CD4-positive, alpha-beta T cell (primary cell): ENCODE results near the gene ARIH2. TPM values are rescaled to one million over a fixed set of nuclear protein-coding genes. Genes with fewer than 3 reads are reported as not detected.

Experiments
- ATAC-seq: fragments of 200-7000 bp; cut with Tn5 transposase; one replicate; pipeline ENCODE4 v1.10.0; 2022; ENCODE audit warnings: mild to moderate bottlenecking; ENCODE audit not compliant: poor library complexity
- CTCF ChIA-PET: fragments of 350-600 bp; sonication (Branson Sonifier 250); formaldehyde crosslinking; loops from one replicate; lab custom pipeline; 2021; ENCODE audit warnings: antibody characterized with exemption, inconsistent platforms; lab: Charles Lee
- POLR2A ChIA-PET: fragments of 350-600 bp; sonication (Branson Sonifier 250); formaldehyde crosslinking; loops from one replicate; lab custom pipeline; 2021; ENCODE audit warnings: antibody characterized with exemption, inconsistent platforms; lab: Charles Lee
- DNase-seq, 14 experiments: peaks; one replicate each; pipeline ENCODE4 v3.0.0-alpha.2; 2013 to 2020; ENCODE audit warnings: mixed read lengths in 2 of 14
- H3K27ac ChIP-seq, 2 donors: one replicate each; pipeline versions ENCODE4 v1.5.1 to v1.7.0; 2013; ENCODE audit warnings: low read length in 2 of 2, low read depth in 1 of 2, mild to moderate bottlenecking in 1 of 2
- H3K27me3 ChIP-seq, 2 experiments: 1 replicate in 1 of 2; 2 replicates in 1 of 2; pipeline versions ENCODE4 v1.6.1 to v1.7.0; 2013; ENCODE audit warnings: low read length in 2 of 2, control low read depth in 1 of 2, mild to moderate bottlenecking in 1 of 2, moderate library complexity in 1 of 2; ENCODE audit not compliant: insufficient read depth in 2 of 2, control insufficient read depth in 1 of 2
- H3K36me3 ChIP-seq: one replicate; pipeline ENCODE4 v1.6.1; 2013; ENCODE audit warnings: low read length, control low read depth; ENCODE audit not compliant: insufficient read depth
- H3K4me1 ChIP-seq: one replicate; pipeline ENCODE4 v1.6.1; 2013; ENCODE audit warnings: low read length, control low read depth; ENCODE audit not compliant: insufficient read depth
- H3K4me3 ChIP-seq: one replicate; pipeline ENCODE4 v1.5.1; 2013; ENCODE audit warnings: mild to moderate bottlenecking, low read length, moderate library complexity
- H3K9me3 ChIP-seq, 2 experiments: 1 replicate in 1 of 2; 2 replicates in 1 of 2; pipeline versions ENCODE4 v1.6.1 to v1.7.0; 2013; ENCODE audit warnings: low read length in 2 of 2, mild to moderate bottlenecking in 2 of 2, control low read depth in 1 of 2, moderate library complexity in 1 of 2; ENCODE audit not compliant: control insufficient read depth in 1 of 2, insufficient read depth in 1 of 2
- H3K27ac Mint-ChIP-seq: one replicate; pipeline ENCODE4 v1.8.0; 2020; ENCODE audit warnings: mixed read lengths
- H3K27me3 Mint-ChIP-seq: one replicate; pipeline ENCODE4 v1.8.0; 2021; ENCODE audit warnings: mixed read lengths
- H3K36me3 Mint-ChIP-seq: one replicate; pipeline ENCODE4 v1.8.0; 2021; ENCODE audit warnings: low read depth, mixed read lengths
- H3K4me1 Mint-ChIP-seq: one replicate; pipeline ENCODE4 v1.8.0; 2021; ENCODE audit warnings: low read depth, mixed read lengths
- H3K4me3 Mint-ChIP-seq: one replicate; pipeline ENCODE4 v1.8.0; 2020; ENCODE audit warnings: mild to moderate bottlenecking, mixed read lengths
- H3K9me3 Mint-ChIP-seq: one replicate; pipeline ENCODE4 v1.8.0; 2020; ENCODE audit warnings: mixed read lengths
- intact Hi-C, 2 experiments: fragments of 100-400 bp; cut with DNase I in 1 of 2; cut with micrococcal nuclease in 1 of 2; formaldehyde crosslinking; loops; one replicate each; pipeline versions ENCODE4 v1.15.1 to v1.9.0; 2023 to 2025; cut with DNase I, micrococcal nuclease
- microRNA-seq: library from miRNA; unstranded; fragments of <30 nt; microRNA quantifications from one replicate; pipeline ENCODE4 v1.2.0, GENCODE V29; 2021; ENCODE audit warnings: borderline microRNAs expressed, borderline replicate concordance
- total RNA-seq, 174 experiments: library from RNA in 2 of 174; stranded (reverse) in 2 of 174; gene quantifications; one replicate each; pipeline ENCODE4 v1.2.3 and lab custom pipeline; 2021 to 2026
- TF ChIP-seq, protein P1 (sequence below): fragments of 200-600 bp; IDR thresholded peaks from one replicate; pipeline ENCODE4 v1.8.0; 2022; ENCODE audit warnings: antibody characterized with exemption, mild to moderate bottlenecking

ARIH2 gene
- total RNA-seq, 2 experiments from 2014 or later: 182 TPM

- H3K27ac Mint-ChIP-seq: peak overlapping the region; percentile 93
- peaks cover 70% of the 10 kb centered on the region for H3K36me3 ChIP-seq
- intact Hi-C loops: loop anchor here in 1 of 2 experiments (5.0 kb wide), 1 partner anchor 135 kb away; the partner anchor contains the start of gene CCDC71
- H3K27me3 ChIP-seq: no peaks in the 10 kb centered on the region
- H3K27me3 Mint-ChIP-seq: no peaks in the 10 kb centered on the region
- DNase-seq (no peak), ATAC-seq (no peak)
- no peak overlapping the region for H3K4me3 Mint-ChIP-seq
- no peak overlapping the region for H3K4me3 ChIP-seq
- H3K4me1 Mint-ChIP-seq: peaks cover 15% of the 10 kb centered on the region
- peaks cover 18% of the 10 kb centered on the region for H3K4me1 ChIP-seq
- H3K27ac ChIP-seq: no peak overlapping the region
- peaks cover 79% of the 10 kb centered on the region for H3K36me3 Mint-ChIP-seq
- no peaks in the 10 kb centered on the region for H3K9me3 ChIP-seq
- TF ChIP-seq, protein P1, sequence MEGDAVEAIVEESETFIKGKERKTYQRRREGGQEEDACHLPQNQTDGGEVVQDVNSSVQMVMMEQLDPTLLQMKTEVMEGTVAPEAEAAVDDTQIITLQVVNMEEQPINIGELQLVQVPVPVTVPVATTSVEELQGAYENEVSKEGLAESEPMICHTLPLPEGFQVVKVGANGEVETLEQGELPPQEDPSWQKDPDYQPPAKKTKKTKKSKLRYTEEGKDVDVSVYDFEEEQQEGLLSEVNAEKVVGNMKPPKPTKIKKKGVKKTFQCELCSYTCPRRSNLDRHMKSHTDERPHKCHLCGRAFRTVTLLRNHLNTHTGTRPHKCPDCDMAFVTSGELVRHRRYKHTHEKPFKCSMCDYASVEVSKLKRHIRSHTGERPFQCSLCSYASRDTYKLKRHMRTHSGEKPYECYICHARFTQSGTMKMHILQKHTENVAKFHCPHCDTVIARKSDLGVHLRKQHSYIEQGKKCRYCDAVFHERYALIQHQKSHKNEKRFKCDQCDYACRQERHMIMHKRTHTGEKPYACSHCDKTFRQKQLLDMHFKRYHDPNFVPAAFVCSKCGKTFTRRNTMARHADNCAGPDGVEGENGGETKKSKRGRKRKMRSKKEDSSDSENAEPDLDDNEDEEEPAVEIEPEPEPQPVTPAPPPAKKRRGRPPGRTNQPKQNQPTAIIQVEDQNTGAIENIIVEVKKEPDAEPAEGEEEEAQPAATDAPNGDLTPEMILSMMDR: no peak
- H3K9me3 Mint-ChIP-seq: no peaks in the 10 kb centered on the region
- ChIA-PET POLR2A (interaction anchor here (2.5 kb wide), 1 partner anchor 61 kb away, joined by 10 read pairs; the partner anchor contains the start of gene QRICH1), CTCF (interaction anchor here (1.2 to 1.8 kb wide), 2 partner anchors 43 to 62 kb away, joined by 4 to 5 read pairs; partner anchors contain the start of genes P4HTM and QRICH1)
These were observed 114.1 kb downstream of the ARIH2 start for GRCh38 chr3:49032646-49033304.

DNA sequence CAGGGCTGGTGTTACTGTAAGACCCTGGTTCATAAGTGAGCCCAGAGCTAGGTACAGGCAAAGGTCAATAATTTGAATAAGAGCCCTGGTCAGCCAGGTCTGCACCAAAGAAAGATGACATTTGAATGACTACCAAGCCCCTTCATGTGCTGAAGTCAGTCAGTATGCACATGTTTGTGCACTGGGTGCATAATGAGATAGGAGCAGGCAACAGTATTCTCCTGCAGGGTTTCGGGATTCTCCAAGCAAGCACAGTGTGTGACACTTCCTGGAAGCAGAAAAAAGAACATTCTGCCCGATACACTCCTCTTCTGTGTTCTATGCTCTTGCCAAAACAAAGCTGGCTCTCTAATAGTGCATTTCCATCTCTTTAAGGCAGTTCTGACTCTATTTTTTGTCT lies 116.0 kb downstream of the ARIH2 start:
- ATAC-seq (no peak), DNase-seq (no peak)
- Mint-ChIP-seq H3K27ac (peak overlapping the region; percentile 27), H3K36me3 (peaks cover 64% of the 10 kb centered on the region), H3K9me3 (no peaks in the 10 kb centered on the region), H3K4me3 (no peak overlapping the region), H3K4me1 (peaks cover under 1% of the 10 kb centered on the region), H3K27me3 (no peaks in the 10 kb centered on the region)
- Histone ChIP-seq H3K4me1 (no peaks in the 10 kb centered on the region), H3K27ac (no peak overlapping the region), H3K27me3 (no peaks in the 10 kb centered on the region), H3K4me3 (no peak overlapping the region), H3K9me3 (no peaks in the 10 kb centered on the region), H3K36me3 (peaks cover 79% of the 10 kb centered on the region)
- ChIA-PET CTCF (interaction anchor here (1.2 to 1.8 kb wide), 2 partner anchors 13 to 60 kb away, joined by 3 to 5 read pairs; partner anchors contain the start of genes NDUFAF3 and QRICH1), POLR2A (interaction anchor here (0.9 kb wide), 1 partner anchor 13 kb away, joined by 3 read pairs; the partner anchor contains the start of gene NDUFAF3)
- intact Hi-C loops: loop anchor here in 1 of 2 experiments (5.0 kb wide), 1 partner anchor 133 kb away; the partner anchor contains the start of gene CCDC71
- TF ChIP-seq, protein P1: no peak

- no peaks in the 10 kb centered on the region for H3K27me3 Mint-ChIP-seq
- H3K4me1 Mint-ChIP-seq: no peaks in the 10 kb centered on the region
- DNase-seq: no peak
- intact Hi-C loops: no loop called here
- peak overlapping the region; percentile 27 for H3K27ac Mint-ChIP-seq
- H3K36me3 ChIP-seq: peaks cover 78% of the 10 kb centered on the region
- ATAC-seq: no peak
- TF ChIP-seq, protein P1: no peak
- no peaks in the 10 kb centered on the region for H3K9me3 ChIP-seq
- ChIA-PET CTCF (no interaction called here), POLR2A (interaction anchor here (0.9 kb wide), 1 partner anchor 13 kb away, joined by 3 read pairs; the partner anchor contains the start of gene NDUFAF3)
- no peaks in the 10 kb centered on the region for H3K4me1 ChIP-seq
- H3K36me3 Mint-ChIP-seq: peaks cover 62% of the 10 kb centered on the region
- no peak overlapping the region for H3K4me3 Mint-ChIP-seq
- no peaks in the 10 kb centered on the region for H3K27me3 ChIP-seq
- no peak overlapping the region for H3K27ac ChIP-seq
- no peak overlapping the region for H3K4me3 ChIP-seq
- no peaks in the 10 kb centered on the region for H3K9me3 Mint-ChIP-seq
These were observed 116.6 kb downstream of the ARIH2 start for GRCh38 chr3:49035281-49035680.

Small RNA genes within 50 kb of the gene (microRNA-seq; reads per million reads assigned to microRNA genes)
- gene MIR191 (9,767 reads per million, percentile 96 among the genes with 10 or more reads in this experiment), gene MIR425 (1,566 reads per million, percentile 88 among the genes with 10 or more reads in this experiment)

Other genes starting within 250 kb of the ARIH2 start
- gene NCKIPSD, start 232.9 kb upstream of the ARIH2 start, total RNA-seq: 10 to 100 TPM in 1 of 2 experiments, 1 to 10 TPM in 1; 9.7 to 10.8 TPM
- gene IP6K2, start 201.6 kb upstream of the ARIH2 start, total RNA-seq: 100 to 1,000 TPM in 1 of 2 experiments, 10 to 100 TPM in 1; 97.2 to 121 TPM
- gene PRKAR2A, start 71.0 kb upstream of the ARIH2 start, total RNA-seq: 10 to 100 TPM; 47.4 to 48.3 TPM
- under 1 TPM; 0.41 to 0.78 TPM for gene SLC25A20, start 20.0 kb upstream of the ARIH2 start, total RNA-seq
- gene P4HTM, start 71.4 kb downstream of the ARIH2 start, total RNA-seq: 10 to 100 TPM; 45.9 to 47.0 TPM
- 100 to 1,000 TPM; 132 to 134 TPM for gene WDR6, start 88.5 kb downstream of the ARIH2 start, total RNA-seq
- gene DALRD3, start 99.7 kb downstream of the ARIH2 start, total RNA-seq: 10 to 100 TPM; 15.1 to 15.6 TPM
- gene NDUFAF3, start 103.3 kb downstream of the ARIH2 start, total RNA-seq: 10 to 100 TPM; 52.7 to 53.2 TPM
- gene IMPDH2, start 110.6 kb downstream of the ARIH2 start, total RNA-seq: 100 to 1,000 TPM; 133 to 135 TPM
- 100 to 1,000 TPM; 210 to 255 TPM for gene QRICH1, start 175.2 kb downstream of the ARIH2 start, total RNA-seq
- 100 to 1,000 TPM; 264 to 287 TPM for gene QARS1, start 185.9 kb downstream of the ARIH2 start, total RNA-seq
- 10 to 100 TPM; 84.9 to 86.2 TPM for gene USP19, start 202.0 kb downstream of the ARIH2 start, total RNA-seq
- under 1 TPM; 0.36 to 0.60 TPM for gene LAMB2, start 214.2 kb downstream of the ARIH2 start, total RNA-seq
- 10 to 100 TPM; 14.7 to 16.0 TPM for gene CCDC71, start 247.5 kb downstream of the ARIH2 start, total RNA-seq